DLD1 (cell line): ENCODE results near the gene SPECC1.
"Not testable (repeated sequence)": the region's sequence is repeated elsewhere in the genome, so short reads cannot be mapped to it uniquely, and the experiment has no call there.

Experiments
- in situ Hi-C: cut with HindIII; loops from 2 replicates; pipeline ENCODE4 v1.10.0; 2017; ENCODE audit warnings: low sequenced_read_pairs

SPECC1 gene

GRCh38 chr17:20263115-20263433 lies 253.9 kb downstream of the SPECC1 start:
- in situ Hi-C loops = not testable (repeated sequence)

- in situ Hi-C loops = no loop called here
These were observed 254.4 kb downstream of the SPECC1 start for GRCh38 chr17:20263595-20263994.

- in situ Hi-C loops = no loop called here
These were observed 255.8 kb downstream of the SPECC1 start for GRCh38 chr17:20264996-20265395.

GRCh38 chr17:20266806-20267458 lies 257.8 kb downstream of the SPECC1 start:
- in situ Hi-C loops = no loop called here

GRCh38 chr17:20267459-20267842 lies 258.3 kb downstream of the SPECC1 start:
- in situ Hi-C loops = no loop called here

GRCh38 chr17:20270369-20270768 lies 261.2 kb downstream of the SPECC1 start:
- in situ Hi-C loops = no loop called here

- in situ Hi-C loops = no loop called here
These were observed 262.0 kb downstream of the SPECC1 start for GRCh38 chr17:20271011-20271610.

GRCh38 chr17:20273741-20274500 lies 264.8 kb downstream of the SPECC1 start:
- in situ Hi-C loops = no loop called here

- in situ Hi-C loops = no loop called here
These were observed 266.5 kb downstream of the SPECC1 start for GRCh38 chr17:20275653-20276052.

GRCh38 chr17:20276421-20276820 lies 267.3 kb downstream of the SPECC1 start:
- in situ Hi-C loops = no loop called here

- in situ Hi-C loops = no loop called here
These were observed 269.6 kb downstream of the SPECC1 start for GRCh38 chr17:20278805-20279204.

GRCh38 chr17:20279631-20280030 lies 270.5 kb downstream of the SPECC1 start:
- in situ Hi-C loops = no loop called here

- in situ Hi-C loops = no loop called here
These were observed 270.9 kb downstream of the SPECC1 start for GRCh38 chr17:20280051-20280450.

- in situ Hi-C loops = no loop called here
These were observed 271.7 kb downstream of the SPECC1 start for GRCh38 chr17:20280851-20281250.

- in situ Hi-C loops = no loop called here
These were observed 272.7 kb downstream of the SPECC1 start for GRCh38 chr17:20281860-20282259.

GRCh38 chr17:20282526-20283308 lies 273.6 kb downstream of the SPECC1 start:
- in situ Hi-C loops = no loop called here

GRCh38 chr17:20284022-20284421 lies 274.9 kb downstream of the SPECC1 start:
- in situ Hi-C loops = no loop called here

- in situ Hi-C loops = no loop called here
These were observed 275.6 kb downstream of the SPECC1 start for GRCh38 chr17:20284570-20285295.

GRCh38 chr17:20289984-20290383 lies 280.8 kb downstream of the SPECC1 start:
- in situ Hi-C loops = no loop called here

GRCh38 chr17:20291853-20292252 lies 282.7 kb downstream of the SPECC1 start:
- in situ Hi-C loops = no loop called here

- in situ Hi-C loops = no loop called here
These were observed 284.3 kb downstream of the SPECC1 start for GRCh38 chr17:20293501-20293900.
